Panc1 (cell line): ENCODE measurements around the gene CORO7. TPM values are rescaled to one million over a fixed set of nuclear protein-coding genes. Genes with fewer than 3 reads are reported as not detected.

ENCODE experiments used
- ATAC-seq: fragments of 200-7000 bp; cut with Tn5 transposase; 2 replicates; pipeline ENCODE4 v1.9.1; 2020; ENCODE audit warnings: mild to moderate bottlenecking, moderate library complexity
- BruUV-seq: library from RNA; stranded (reverse); fragments of 400-500 nt; replicated peaks from 2 replicates; lab custom pipeline; 2021; lab: Mats Ljungman, UMichigan
- CTCF ChIA-PET: fragments of 300-600 bp; sonication (Branson Sonifier 250); formaldehyde crosslinking; loops from one replicate; lab custom pipeline; 2022; ENCODE audit warnings: antibody characterized with exemption; lab: Charles Lee
- POLR2A ChIA-PET: fragments of 300-600 bp; sonication (Branson Sonifier 250); formaldehyde crosslinking; loops from one replicate; lab custom pipeline; 2022; ENCODE audit warnings: antibody characterized with exemption; lab: Charles Lee
- DNase-seq: peaks from one replicate; pipeline ENCODE4 v3.0.0-alpha.2; 2010; ENCODE audit warnings: low read depth, low spot score
- H3K27ac ChIP-seq: 2 replicates; pipeline ENCODE4 v1.5.1; 2011; ENCODE audit warnings: mild to moderate bottlenecking, low read length, inconsistent platforms
- H3K27me3 ChIP-seq: fragments of 200-500 bp; sonication (Bioruptor generic); 2 replicates; pipeline ENCODE4 v1.6.0; 2014; ENCODE audit warnings: low read length, inconsistent platforms; ENCODE audit not compliant: control insufficient read depth, insufficient read depth
- H3K36me3 ChIP-seq: fragments of 200-500 bp; sonication (Bioruptor generic); 2 replicates; pipeline ENCODE4 v1.5.1; 2014; ENCODE audit warnings: inconsistent platforms, mild to moderate bottlenecking, low read length, moderate library complexity; ENCODE audit not compliant: control insufficient read depth, insufficient read depth
- H3K4me1 ChIP-seq: 2 replicates; pipeline ENCODE4 v1.5.1; 2011; ENCODE audit warnings: inconsistent platforms, mild to moderate bottlenecking, low read length, moderate library complexity; ENCODE audit not compliant: control insufficient read depth, insufficient read depth
- H3K4me3 ChIP-seq, 2 experiments: 2 replicates each; pipeline ENCODE4 v1.5.1; 2011 to 2012; ENCODE audit warnings: low read depth in 2 of 2, low read length in 2 of 2, mild to moderate bottlenecking in 2 of 2, inconsistent platforms in 1 of 2, moderate library complexity in 1 of 2
- H3K9me3 ChIP-seq: fragments of 200-500 bp; sonication (Bioruptor generic); 2 replicates; pipeline ENCODE4 v1.5.1; 2014; ENCODE audit warnings: low read depth, mild to moderate bottlenecking, inconsistent platforms, low read length, moderate library complexity; ENCODE audit not compliant: control insufficient read depth, insufficient read depth
- CTCF ChIP-seq: fragments of 450-650 bp; IDR thresholded peaks from 2 replicates; pipeline ENCODE4 v1.5.1; 2017; ENCODE audit warnings: mild to moderate bottlenecking
- POLR2AphosphoS5 ChIP-seq: IDR thresholded peaks from 2 replicates; pipeline ENCODE4 v1.6.1; 2012; ENCODE audit warnings: mild to moderate bottlenecking, low read depth, low read length, moderate library complexity
- SIN3A ChIP-seq: IDR thresholded peaks from 2 replicates; pipeline ENCODE4 v1.6.1; 2012; ENCODE audit warnings: low read depth, mild to moderate bottlenecking, low read length, moderate library complexity, borderline replicate concordance; ENCODE audit not compliant: insufficient read depth
- TCF7L2 ChIP-seq: IDR thresholded peaks from 2 replicates; pipeline ENCODE4 v1.6.1; 2011; ENCODE audit warnings: mild to moderate bottlenecking, low read depth, low read length, inconsistent platforms
- in situ Hi-C: cut with HindIII; loops from 2 replicates; pipeline ENCODE4 v1.10.0; 2016; ENCODE audit warnings: low sequenced_read_pairs, low pct_unique_long_range_greater_than_20kb
- intact Hi-C: fragments of 100-400 bp; cut with micrococcal nuclease; formaldehyde crosslinking; loops from one replicate; pipeline ENCODE4 v1.10.0; 2022; ENCODE audit not compliant: unreplicated experiment
- total RNA-seq: library from RNA; stranded (reverse); gene quantifications from one replicate; pipeline ENCODE4 v1.2.1, GENCODE V29; 2021; ENCODE audit not compliant: unreplicated experiment
- TF ChIP-seq, protein P1 (sequence below), 2 experiments: IDR thresholded peaks; 2 replicates each; pipeline ENCODE4 v1.6.1; 2011 to 2012; ENCODE audit warnings: low read depth in 2 of 2, control low read depth in 1 of 2, low read length in 1 of 2, mild to moderate bottlenecking in 1 of 2, moderate library complexity in 1 of 2; ENCODE audit not compliant: insufficient read depth in 1 of 2

Gene CORO7
- total RNA-seq, 1 experiment from 2014 or later, result 37.5 TPM

DNA sequence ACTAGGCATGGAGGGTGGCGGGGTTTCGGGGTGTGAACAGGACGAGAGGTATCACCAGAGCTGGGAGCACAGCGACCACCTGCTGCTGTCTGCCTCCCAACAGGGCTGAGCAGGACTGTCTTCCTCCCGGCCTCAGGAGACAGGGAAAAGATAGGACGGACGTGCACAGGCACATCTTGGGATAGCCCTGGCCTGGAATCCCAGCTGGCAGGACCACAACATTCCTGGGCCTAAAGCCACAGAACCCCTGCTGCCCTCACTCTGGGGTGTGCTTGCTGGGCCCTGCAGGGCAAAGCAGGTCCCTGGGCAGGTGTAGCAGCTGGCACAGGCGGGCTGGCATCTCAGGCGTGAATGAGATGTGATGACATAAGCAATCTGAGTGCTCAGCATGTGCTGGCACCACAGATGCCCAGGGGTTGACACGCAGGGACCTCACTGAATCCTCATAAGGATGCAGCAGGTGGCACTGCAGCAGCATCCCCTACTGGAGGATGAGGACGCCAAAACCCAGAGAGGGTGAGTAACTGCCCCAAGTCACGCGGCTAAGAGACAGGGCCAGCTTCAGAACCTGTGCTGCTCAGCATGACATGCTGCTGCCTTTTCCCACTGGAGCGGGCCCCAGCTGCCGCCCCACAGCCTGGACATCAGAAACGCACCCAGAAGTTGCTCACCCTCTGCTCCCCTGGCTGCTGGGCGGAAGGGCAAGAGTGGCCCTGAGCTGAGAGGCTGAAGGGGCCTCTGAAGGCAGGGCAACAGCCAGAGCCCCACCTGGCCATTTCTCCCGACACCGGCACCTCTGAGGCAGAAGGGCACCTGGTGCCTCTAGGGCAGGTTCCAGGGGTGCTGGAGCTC is 7.1 kb downstream of the CORO7 start:
- ChIA-PET CTCF (no interaction called here), POLR2A (no interaction called here)
- peaks cover 2% of the 10 kb centered on the region; the same call in 1 of the 2 replicates for H3K36me3 ChIP-seq
- intact Hi-C loops, result no loop called here
- ATAC-seq, result peak; percentile 31
- TF ChIP-seq TCF7L2 (no peak), SIN3A (no peak), POLR2AphosphoS5 (no peak), CTCF (no peak; the same call in 1 of the 2 replicates)
- TF ChIP-seq, protein P1, sequence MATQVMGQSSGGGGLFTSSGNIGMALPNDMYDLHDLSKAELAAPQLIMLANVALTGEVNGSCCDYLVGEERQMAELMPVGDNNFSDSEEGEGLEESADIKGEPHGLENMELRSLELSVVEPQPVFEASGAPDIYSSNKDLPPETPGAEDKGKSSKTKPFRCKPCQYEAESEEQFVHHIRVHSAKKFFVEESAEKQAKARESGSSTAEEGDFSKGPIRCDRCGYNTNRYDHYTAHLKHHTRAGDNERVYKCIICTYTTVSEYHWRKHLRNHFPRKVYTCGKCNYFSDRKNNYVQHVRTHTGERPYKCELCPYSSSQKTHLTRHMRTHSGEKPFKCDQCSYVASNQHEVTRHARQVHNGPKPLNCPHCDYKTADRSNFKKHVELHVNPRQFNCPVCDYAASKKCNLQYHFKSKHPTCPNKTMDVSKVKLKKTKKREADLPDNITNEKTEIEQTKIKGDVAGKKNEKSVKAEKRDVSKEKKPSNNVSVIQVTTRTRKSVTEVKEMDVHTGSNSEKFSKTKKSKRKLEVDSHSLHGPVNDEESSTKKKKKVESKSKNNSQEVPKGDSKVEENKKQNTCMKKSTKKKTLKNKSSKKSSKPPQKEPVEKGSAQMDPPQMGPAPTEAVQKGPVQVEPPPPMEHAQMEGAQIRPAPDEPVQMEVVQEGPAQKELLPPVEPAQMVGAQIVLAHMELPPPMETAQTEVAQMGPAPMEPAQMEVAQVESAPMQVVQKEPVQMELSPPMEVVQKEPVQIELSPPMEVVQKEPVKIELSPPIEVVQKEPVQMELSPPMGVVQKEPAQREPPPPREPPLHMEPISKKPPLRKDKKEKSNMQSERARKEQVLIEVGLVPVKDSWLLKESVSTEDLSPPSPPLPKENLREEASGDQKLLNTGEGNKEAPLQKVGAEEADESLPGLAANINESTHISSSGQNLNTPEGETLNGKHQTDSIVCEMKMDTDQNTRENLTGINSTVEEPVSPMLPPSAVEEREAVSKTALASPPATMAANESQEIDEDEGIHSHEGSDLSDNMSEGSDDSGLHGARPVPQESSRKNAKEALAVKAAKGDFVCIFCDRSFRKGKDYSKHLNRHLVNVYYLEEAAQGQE (IDR thresholded peaks at IDR 0.05; ENCODE audit: insufficient read depth in 1 of 2, low read depth in 2 of 2, low read length in 1 of 2), result no peak
- in situ Hi-C loops, result no loop called here
- no peak overlapping the region for H3K4me3 ChIP-seq
- no peaks in the 10 kb centered on the region; the same call in 1 of the 2 replicates for H3K4me1 ChIP-seq
- H3K27ac ChIP-seq, result no peak overlapping the region
- no peaks in the 10 kb centered on the region for H3K27me3 ChIP-seq
- DNase-seq, result no peak
- no peaks in the 10 kb centered on the region for H3K9me3 ChIP-seq
- no TSS peak for BruUV-seq

DNA sequence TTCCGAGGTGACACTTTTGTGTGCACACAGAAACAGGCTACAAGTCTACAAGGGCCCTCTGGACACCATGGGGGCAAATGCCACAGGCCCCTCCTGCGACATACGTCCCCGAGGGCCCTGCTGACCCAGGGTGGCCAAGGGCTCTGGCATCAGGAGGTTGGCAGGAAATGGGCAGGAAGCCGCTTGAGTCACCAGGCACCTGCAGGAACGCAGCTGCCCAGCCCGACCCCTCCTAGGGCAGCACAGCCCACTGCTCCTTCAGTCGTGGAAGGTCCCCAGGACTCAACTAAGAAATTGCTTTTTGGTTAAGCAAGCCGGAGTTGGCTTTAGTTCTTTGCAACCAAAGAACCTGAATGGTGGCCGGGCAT is 8.1 kb downstream of the CORO7 start:
- POLR2A ChIA-PET, result no interaction called here
- TF ChIP-seq, protein P1 (IDR thresholded peaks at IDR 0.05; ENCODE audit: insufficient read depth in 1 of 2, low read depth in 2 of 2, low read length in 1 of 2), result no peak
- no peak for TF ChIP-seq TCF7L2
- TF ChIP-seq CTCF, result no peak
- no peak for TF ChIP-seq POLR2AphosphoS5
- no peak for TF ChIP-seq SIN3A
- Histone ChIP-seq H3K4me1 (no peaks in the 10 kb centered on the region; the same call in 1 of the 2 replicates), H3K36me3 (peaks cover 2% of the 10 kb centered on the region; the same call in 1 of the 2 replicates), H3K9me3 (no peaks in the 10 kb centered on the region), H3K27me3 (no peaks in the 10 kb centered on the region), H3K27ac (no peak overlapping the region), H3K4me3 (no peak overlapping the region)
- ATAC-seq, result no peak
- BruUV-seq, result no TSS peak
- intact Hi-C loops (no loop called here), in situ Hi-C loops (no loop called here)
- no peak for DNase-seq
- CTCF ChIA-PET, result no interaction called here
